Cardiac fibroblast (primary cell): ENCODE measurements around the gene OR10G7.
"Not testable (repeated sequence)": the region's sequence is repeated elsewhere in the genome, so short reads cannot be mapped to it uniquely, and the experiment has no call there.

Source experiments
- DNase-seq, 2 donors: peaks; one replicate each; pipeline versions ENCODE4 v3.0.0 to v3.0.0-alpha.2; 2010; ENCODE audit warnings: low read depth in 2 of 2
- H3K4me3 ChIP-seq, 2 donors: replicated peaks in 1 of 2; 1 replicate in 1 of 2; 2 replicates in 1 of 2; pipeline ENCODE4 v1.5.1; 2011; ENCODE audit warnings: low read depth in 2 of 2, low read length in 2 of 2, mild to moderate bottlenecking in 2 of 2, moderate library complexity in 1 of 2
- CTCF ChIP-seq: IDR thresholded peaks from one replicate; pipeline ENCODE4 v1.5.1; 2011; ENCODE audit warnings: low read depth, mild to moderate bottlenecking, low read length, inconsistent platforms

Gene OR10G7

GRCh38 chr11:124043420-124043819 lies 2.3 kb upstream of the OR10G7 start:
- TF ChIP-seq CTCF, result no peak
- DNase-seq, result no peak
- no peak overlapping the region for H3K4me3 ChIP-seq

GRCh38 chr11:124039557-124039956 lies 1.6 kb downstream of the OR10G7 start:
- DNase-seq, result no peak
- TF ChIP-seq CTCF, result no peak
- H3K4me3 ChIP-seq, result no peak overlapping the region

- H3K4me3 ChIP-seq, result no peak overlapping the region
- no peak for TF ChIP-seq CTCF
- no peak for DNase-seq
Observed at GRCh38 chr11:124036666-124037065, 4.5 kb downstream of the OR10G7 start.

- DNase-seq, result no peak
- no peak within 1 kb of the TSS for H3K4me3 ChIP-seq
- no peak for TF ChIP-seq CTCF
Observed at GRCh38 chr11:124026498-124026897, 14.6 kb downstream of the OR10G7 start, which contains the start of gene OR10G8. Gene OR10G8, plus strand, starts transcription at chr11:124026798. Its CDS starts 2,825 bp downstream, at chr11:124029623.

GRCh38 chr11:124015837-124016236 lies 25.3 kb downstream of the OR10G7 start:
- not testable (repeated sequence) for DNase-seq

GRCh38 chr11:124012697-124013096 lies 28.4 kb downstream of the OR10G7 start, which contains the start of gene OR10G4:
Gene OR10G4, plus strand, starts transcription at chr11:124012997. Its CDS starts 2,578 bp downstream, at chr11:124015575.
- no peak for DNase-seq
- no peak for TF ChIP-seq CTCF
- H3K4me3 ChIP-seq, result no peak within 1 kb of the TSS

More at GRCh38 chr11:124015837-124016236, 25.3 kb downstream of the OR10G7 start:
- H3K4me3 ChIP-seq, result not testable (repeated sequence)

- no peak for TF ChIP-seq CTCF
- no peak for DNase-seq
Observed at GRCh38 chr11:123995119-123995518, 46.0 kb downstream of the OR10G7 start, which contains the start of gene OR10G6. Gene OR10G6, minus strand, starts transcription at chr11:123995161. Its CDS starts 0 bp downstream, at chr11:123995161.

More at GRCh38 chr11:123995119-123995518, 46.0 kb downstream of the OR10G7 start, which contains the start of gene OR10G6:
- no peak within 1 kb of the TSS for H3K4me3 ChIP-seq
